ACC112 (cell line): ENCODE data around the gene NCF4.

Experiments used
- H2AFZ ChIP-seq: fragments of 200-600 bp; sonication (generic); one replicate; pipeline ENCODE4 v1.6.0; 2017; ENCODE audit warnings: antibody characterized with exemption, low read length; ENCODE audit not compliant: unreplicated experiment
- H3K27ac ChIP-seq: fragments of 200-600 bp; sonication (generic); 2 replicates; pipeline ENCODE4 v1.5.1; 2014; ENCODE audit warnings: low read depth, mild to moderate bottlenecking, antibody characterized with exemption, low read length, moderate library complexity
- H3K27me3 ChIP-seq: fragments of 200-600 bp; sonication (generic); 2 replicates; pipeline ENCODE4 v1.6.1; 2014; ENCODE audit warnings: mild to moderate bottlenecking, antibody characterized with exemption, low read length, moderate library complexity, mixed read lengths; ENCODE audit not compliant: insufficient read depth
- H3K36me3 ChIP-seq: fragments of 200-600 bp; sonication (generic); 2 replicates; pipeline ENCODE4 v1.6.1; 2016; ENCODE audit warnings: mild to moderate bottlenecking, antibody characterized with exemption, low read length, moderate library complexity, mixed read lengths; ENCODE audit not compliant: insufficient read depth
- H3K4me1 ChIP-seq: fragments of 200-600 bp; sonication (generic); one replicate; pipeline ENCODE4 v1.6.1; 2016; ENCODE audit warnings: low read length, mixed read lengths; ENCODE audit not compliant: insufficient read depth, unreplicated experiment, control insufficient read depth
- H3K4me3 ChIP-seq: fragments of 200-600 bp; sonication (generic); 2 replicates; pipeline ENCODE4 v1.5.1; 2014; ENCODE audit warnings: mild to moderate bottlenecking, low read depth, low read length
- H3K79me2 ChIP-seq: fragments of 200-600 bp; sonication (generic); one replicate; pipeline ENCODE4 v1.6.0; 2016; ENCODE audit warnings: low read length; ENCODE audit not compliant: control insufficient read depth, unreplicated experiment, insufficient read depth

NCF4 gene

DNA sequence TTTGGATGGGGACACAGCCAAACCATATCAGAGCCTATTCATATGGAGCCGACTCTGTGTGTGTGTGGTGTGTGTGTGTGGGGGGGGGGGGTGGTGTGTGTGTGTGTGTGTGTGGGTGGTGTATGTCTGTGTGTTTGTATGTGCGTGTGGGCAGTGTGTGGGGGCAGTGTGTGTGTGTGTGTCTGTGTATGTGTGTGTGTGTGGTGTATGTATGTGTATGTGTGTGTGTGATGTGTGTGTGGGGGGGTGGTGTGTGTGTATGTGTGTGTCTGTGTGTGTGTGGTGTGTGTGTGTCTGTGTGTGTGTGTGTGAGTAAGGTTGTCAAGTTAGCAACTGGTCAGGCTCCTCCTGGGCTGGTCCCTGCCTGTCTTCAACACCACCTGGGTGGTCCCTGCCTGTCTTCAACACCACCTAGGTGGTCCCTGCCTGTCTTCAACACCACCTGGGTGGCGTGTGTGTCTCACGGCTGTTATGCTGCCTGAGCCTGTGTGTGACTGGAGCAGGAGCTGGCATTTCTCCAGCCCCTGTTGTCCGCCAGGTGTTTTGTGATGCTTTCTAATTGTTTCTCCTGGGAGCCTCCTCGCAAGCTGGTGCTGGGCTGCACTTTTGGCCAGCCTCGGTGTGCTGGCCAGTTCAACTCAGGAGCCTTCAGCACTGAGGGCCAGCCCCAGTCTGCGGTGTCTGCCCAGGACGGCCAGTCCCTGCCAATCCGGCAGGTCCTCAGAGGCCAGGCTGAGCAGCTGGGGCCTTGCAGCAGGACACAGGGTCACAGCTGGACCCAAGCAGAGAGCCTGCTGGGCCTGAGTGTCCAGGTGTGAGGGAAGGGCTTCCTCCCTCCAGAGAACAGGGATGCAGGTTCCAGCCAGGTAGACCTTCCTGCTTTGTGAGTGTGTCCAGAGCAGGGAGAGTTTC, 22.4 kb upstream of the NCF4 start:
- no peak overlapping the region for H3K27ac ChIP-seq
- H3K4me1 ChIP-seq: peaks cover 5% of the 10 kb centered on the region
- no peaks in the 10 kb centered on the region for H3K36me3 ChIP-seq
- H3K4me3 ChIP-seq: no peak overlapping the region
- no peak overlapping the region for H2AFZ ChIP-seq
- H3K27me3 ChIP-seq: peaks cover 24% of the 10 kb centered on the region; the same call in 1 of the 2 replicates
- no peaks in the 10 kb centered on the region for H3K79me2 ChIP-seq

DNA sequence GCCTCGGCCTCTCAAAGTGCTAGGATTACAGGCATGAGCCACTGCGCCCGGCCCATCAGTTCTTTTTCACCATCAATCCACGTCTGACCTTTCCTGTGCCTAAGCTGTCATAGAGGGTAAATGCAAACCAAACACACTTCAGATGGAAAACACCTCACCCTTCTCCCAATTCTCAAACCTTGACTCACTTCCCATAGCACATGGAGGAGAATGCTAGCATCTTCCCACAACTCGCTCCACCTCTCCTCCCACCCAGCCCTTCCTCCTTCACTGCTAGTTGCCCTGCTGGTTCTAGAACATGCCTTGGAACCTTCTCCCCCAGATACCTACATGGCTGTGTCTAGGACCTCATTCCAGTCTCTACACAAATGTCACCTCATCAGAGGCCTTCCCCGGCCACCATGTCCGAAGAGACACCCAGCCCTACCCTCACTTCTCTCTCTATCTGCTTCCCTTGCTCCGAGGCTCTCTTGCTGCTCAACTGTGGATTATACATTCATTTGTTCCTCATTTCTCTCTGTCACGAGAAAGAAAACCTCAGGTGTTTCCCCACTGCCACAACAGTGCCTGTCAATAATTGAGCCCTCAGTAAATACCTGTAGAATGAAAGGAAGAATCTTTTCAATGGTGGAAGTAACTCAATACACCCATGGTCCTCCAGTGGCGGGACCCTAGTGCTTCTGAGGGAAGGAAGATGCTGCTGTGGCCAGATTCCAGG, 21.3 kb upstream of the NCF4 start:
- Histone ChIP-seq H3K27me3 (peaks cover 30% of the 10 kb centered on the region; the same call in 1 of the 2 replicates), H3K4me1 (peaks cover 5% of the 10 kb centered on the region), H2AFZ (no peak overlapping the region), H3K27ac (no peak overlapping the region), H3K4me3 (no peak overlapping the region), H3K36me3 (no peaks in the 10 kb centered on the region), H3K79me2 (no peaks in the 10 kb centered on the region)

DNA sequence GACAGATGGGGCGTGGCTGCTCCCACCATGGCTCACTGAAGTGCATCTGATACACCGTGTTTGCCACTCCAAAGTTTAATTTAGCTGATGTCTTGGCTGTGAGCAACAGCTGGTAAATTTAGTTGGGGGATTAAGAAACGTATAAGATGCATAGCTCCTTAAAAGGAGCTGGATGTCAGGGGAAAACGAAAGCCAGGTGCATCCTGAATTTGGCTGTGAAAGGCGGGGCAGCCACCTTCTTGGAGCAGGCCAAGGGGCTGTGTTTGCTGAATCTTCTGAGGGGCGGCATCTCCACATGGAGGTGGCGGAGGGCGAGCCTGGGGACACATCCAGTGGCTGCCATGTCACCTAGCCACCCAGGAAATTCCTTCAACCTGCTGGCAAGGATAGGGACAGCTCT, 20.7 kb upstream of the NCF4 start:
- H3K4me3 ChIP-seq: no peak overlapping the region
- peaks cover 5% of the 10 kb centered on the region for H3K4me1 ChIP-seq
- H3K79me2 ChIP-seq: no peaks in the 10 kb centered on the region
- H2AFZ ChIP-seq: no peak overlapping the region
- H3K27ac ChIP-seq: no peak overlapping the region
- no peaks in the 10 kb centered on the region for H3K36me3 ChIP-seq
- H3K27me3 ChIP-seq: peaks cover 35% of the 10 kb centered on the region; the same call in 1 of the 2 replicates

DNA sequence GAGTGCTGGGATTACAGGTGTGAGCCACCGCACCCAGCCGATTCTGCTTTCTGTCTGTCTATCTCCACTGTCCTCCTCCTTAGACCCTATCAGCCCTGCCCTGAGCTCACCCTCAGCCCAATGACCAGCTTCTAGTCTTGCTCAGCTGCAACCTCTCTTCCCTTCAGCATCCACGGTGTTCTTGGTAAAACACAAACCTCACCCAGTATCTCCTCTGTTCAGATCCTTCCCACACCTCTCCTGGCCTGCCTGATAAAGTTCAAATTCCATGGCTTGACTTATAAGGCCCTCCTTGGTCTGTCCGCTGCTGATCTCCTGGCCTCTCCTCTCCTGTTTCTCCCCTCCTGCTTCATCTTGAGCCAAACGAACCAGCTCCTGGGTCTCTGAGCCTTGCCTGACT, 14.5 kb upstream of the NCF4 start:
- Histone ChIP-seq H3K4me1 (no peaks in the 10 kb centered on the region), H3K36me3 (no peaks in the 10 kb centered on the region), H3K79me2 (no peaks in the 10 kb centered on the region), H3K27me3 (peaks cover 74% of the 10 kb centered on the region), H3K27ac (no peak overlapping the region), H3K4me3 (no peak overlapping the region), H2AFZ (no peak overlapping the region)

DNA sequence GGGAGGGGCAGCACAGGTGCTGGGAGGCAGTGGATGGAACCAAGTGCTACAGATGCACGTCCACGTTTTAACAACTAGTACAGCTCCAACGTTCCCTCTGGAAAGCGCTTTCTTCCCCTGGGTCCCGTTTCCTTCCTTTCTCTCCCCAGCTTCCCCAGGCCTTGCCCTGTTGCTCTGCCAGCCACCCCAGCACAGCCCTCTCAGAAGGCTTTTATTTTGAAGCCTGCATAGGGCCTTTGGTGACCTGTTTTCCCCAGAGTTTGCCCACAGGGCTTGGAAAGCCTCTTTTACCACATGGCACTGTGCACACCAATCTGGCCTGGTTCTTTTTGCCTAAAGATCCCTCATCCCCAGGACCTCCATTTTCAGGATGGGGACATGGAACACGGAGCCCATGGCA, 13.9 kb upstream of the NCF4 start:
- no peak overlapping the region for H3K27ac ChIP-seq
- no peak overlapping the region for H2AFZ ChIP-seq
- no peaks in the 10 kb centered on the region for H3K4me1 ChIP-seq
- peaks cover 74% of the 10 kb centered on the region for H3K27me3 ChIP-seq
- H3K36me3 ChIP-seq: no peaks in the 10 kb centered on the region
- H3K4me3 ChIP-seq: no peak overlapping the region
- H3K79me2 ChIP-seq: no peaks in the 10 kb centered on the region

DNA sequence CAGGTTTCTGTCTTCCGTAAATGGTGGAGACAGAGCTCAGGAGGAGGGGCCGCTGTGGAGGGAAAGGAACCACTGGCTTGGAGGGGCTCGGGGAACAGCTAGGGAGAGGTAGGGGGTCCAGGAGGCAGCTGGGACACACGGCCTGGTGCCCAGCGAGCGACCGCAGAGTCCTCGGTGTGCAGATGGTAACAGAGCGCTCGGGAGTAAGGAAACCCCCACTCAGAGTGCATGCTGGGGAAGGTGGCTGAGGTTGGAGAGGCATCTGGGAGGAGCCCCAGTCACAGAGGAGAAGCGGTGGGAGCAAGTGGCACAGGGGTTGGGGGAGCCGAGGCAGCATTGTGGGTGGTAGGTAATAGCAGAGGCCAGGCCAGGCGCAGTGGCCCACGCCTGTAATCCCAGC, 10.8 kb upstream of the NCF4 start:
- Histone ChIP-seq H3K4me1 (no peaks in the 10 kb centered on the region), H3K4me3 (no peak overlapping the region), H3K79me2 (no peaks in the 10 kb centered on the region), H3K27ac (no peak overlapping the region), H2AFZ (no peak overlapping the region), H3K27me3 (peaks cover 47% of the 10 kb centered on the region), H3K36me3 (no peaks in the 10 kb centered on the region)

DNA sequence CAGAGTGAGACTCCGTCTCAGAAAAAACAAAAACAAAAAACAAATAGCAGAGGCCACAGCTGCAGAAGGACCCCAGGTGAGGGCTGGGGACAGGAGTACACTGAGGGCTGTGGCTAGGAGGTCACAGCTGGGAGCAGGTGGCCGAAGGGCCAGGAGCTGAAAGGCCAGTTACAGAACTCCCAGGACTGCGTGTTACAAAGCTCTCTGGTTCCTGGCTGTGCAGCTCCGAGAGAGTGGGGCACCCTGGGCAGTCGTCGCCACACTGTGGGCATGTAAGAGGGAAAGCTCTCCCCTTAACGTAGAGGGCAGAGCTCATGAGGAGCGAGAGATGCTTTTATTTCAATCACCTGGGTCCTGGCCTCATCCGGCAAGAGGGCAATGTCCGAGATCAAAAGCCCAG, 10.1 kb upstream of the NCF4 start:
- Histone ChIP-seq H3K27me3 (peaks cover 40% of the 10 kb centered on the region), H3K27ac (no peak overlapping the region), H2AFZ (no peak overlapping the region), H3K36me3 (no peaks in the 10 kb centered on the region), H3K4me1 (no peaks in the 10 kb centered on the region), H3K79me2 (no peaks in the 10 kb centered on the region), H3K4me3 (no peak overlapping the region)

DNA sequence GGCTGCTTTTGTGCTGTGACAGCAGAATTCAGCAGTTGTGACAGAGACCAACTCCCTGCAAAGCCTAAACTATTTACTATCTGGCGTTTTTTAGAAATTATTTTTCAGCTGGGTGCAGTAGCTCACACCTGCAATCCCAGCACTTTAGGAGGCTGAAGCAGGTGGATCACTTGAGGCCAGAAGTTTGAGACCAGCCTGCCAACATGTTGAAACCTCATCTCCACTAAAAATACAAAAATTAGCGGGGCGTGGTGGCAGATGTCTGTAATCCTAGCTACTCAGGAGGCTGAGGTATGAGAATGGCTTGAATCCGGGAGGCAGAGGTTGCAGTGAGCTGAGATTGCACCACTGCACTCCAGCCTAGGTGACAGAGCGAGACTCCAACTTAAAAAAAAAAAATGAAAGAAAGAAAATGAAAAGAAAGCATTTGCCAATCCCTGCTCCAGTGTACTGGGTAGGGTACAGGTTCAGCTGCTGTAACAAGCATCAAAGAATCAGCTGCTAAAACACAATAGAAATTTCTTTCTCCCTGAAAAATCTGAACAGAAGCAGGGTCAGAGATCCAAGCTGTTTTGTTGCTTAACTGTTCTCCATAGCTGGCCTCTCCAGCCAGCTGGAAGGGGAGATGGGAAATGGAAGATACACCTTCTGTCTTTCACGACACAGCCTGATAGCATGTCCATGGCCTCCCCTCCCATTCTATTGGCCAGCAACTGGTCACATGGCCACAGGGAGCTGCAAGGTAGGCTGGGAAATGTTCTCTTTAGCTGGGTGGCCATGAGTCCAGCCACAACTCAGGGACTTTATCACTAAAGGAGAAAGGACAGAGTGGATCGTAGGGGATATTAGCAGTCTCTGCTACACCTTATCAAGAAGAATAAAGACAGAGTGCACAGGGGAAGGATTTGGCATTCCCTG, 8.5 kb upstream of the NCF4 start:
- Histone ChIP-seq H3K4me1 (no peaks in the 10 kb centered on the region), H3K27ac (no peak overlapping the region), H3K79me2 (no peaks in the 10 kb centered on the region), H2AFZ (no peak overlapping the region), H3K27me3 (peaks cover 34% of the 10 kb centered on the region), H3K4me3 (no peak overlapping the region), H3K36me3 (no peaks in the 10 kb centered on the region)

DNA sequence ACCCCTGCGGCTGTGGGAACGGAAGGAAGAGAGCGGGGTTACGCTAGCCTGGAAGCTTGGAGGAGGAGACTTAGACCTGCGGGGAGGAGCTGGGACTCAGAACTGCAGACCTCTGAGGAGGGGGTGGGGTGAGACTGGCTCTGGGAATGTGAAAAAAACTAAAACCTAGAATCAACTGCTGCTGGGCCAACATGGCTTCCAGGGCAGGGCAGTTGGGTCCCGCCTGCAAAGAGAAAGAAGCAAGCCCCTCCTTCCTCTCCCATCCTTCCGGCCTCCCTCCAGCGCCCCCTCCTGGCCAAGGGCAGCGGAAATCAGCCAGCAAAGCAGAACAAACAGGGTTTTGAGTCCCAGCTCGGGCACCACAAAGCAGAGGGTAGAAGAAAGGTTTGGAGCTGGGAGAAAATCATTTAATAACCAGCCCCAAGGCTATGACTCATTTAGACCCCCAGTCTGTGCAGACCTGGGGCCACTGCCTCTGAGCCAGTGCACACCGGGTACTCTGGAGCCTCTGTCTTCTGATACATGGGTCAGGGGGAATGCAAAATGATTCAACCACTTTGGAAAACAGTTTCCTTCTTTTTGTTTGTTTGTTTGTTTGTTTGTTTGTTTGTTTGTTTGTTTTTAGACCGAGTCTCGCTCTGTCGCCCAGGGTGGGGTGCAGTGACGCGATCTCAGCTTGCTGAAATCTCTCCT, 7.3 kb upstream of the NCF4 start:
- H3K4me3 ChIP-seq: no peak overlapping the region
- no peaks in the 10 kb centered on the region for H3K79me2 ChIP-seq
- no peak overlapping the region for H2AFZ ChIP-seq
- H3K27me3 ChIP-seq: peaks cover 33% of the 10 kb centered on the region
- H3K4me1 ChIP-seq: no peaks in the 10 kb centered on the region
- no peak overlapping the region for H3K27ac ChIP-seq
- H3K36me3 ChIP-seq: no peaks in the 10 kb centered on the region

DNA sequence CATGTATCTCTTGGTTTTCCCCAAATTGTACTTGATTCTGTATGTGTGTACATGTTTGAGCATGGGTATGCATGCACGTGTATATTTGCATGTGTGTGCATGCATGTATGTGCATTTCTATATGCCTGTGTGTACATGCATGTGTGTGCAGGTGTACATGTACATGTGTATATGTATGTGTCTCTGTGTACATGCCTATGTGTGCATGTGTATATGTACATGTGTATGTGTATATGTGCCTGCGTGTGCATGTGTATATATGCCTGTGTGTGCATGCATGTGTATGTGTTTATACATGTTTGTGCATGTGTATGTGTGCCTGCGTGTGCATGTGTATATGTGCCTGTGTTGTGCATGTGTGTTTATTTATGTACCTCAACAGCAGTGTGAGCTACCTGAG, 5.3 kb upstream of the NCF4 start:
- Histone ChIP-seq H3K27me3 (peaks cover 25% of the 10 kb centered on the region; the same call in 1 of the 2 replicates), H3K27ac (no peak overlapping the region), H2AFZ (no peak overlapping the region), H3K4me1 (no peaks in the 10 kb centered on the region), H3K36me3 (no peaks in the 10 kb centered on the region), H3K79me2 (no peaks in the 10 kb centered on the region), H3K4me3 (no peak overlapping the region)
